ENCODE results near the gene TMEM161A.

GRCh38 chr19:19146865-19147264 lies 8.6 kb upstream of the TMEM161A start:
- no peak for TF ChIP-seq CTCF (IDR thresholded peaks at IDR 0.05; ENCODE audit: poor library complexity, severe bottlenecking)
- no peak for TF ChIP-seq EP300 (conservative IDR thresholded peaks at IDR 0.05; ENCODE audit: poor library complexity, severe bottlenecking)
- TF ChIP-seq SMC3 (conservative IDR thresholded peaks at IDR 0.05; ENCODE audit: poor library complexity) = no peak
- TF ChIP-seq REST (IDR thresholded peaks at IDR 0.05; ENCODE audit: borderline replicate concordance) = no peak
- no peak for TF ChIP-seq RAD21 (conservative IDR thresholded peaks at IDR 0.05)
- no peak for TF ChIP-seq EZH2 (IDR thresholded peaks at IDR 0.05; ENCODE audit: borderline replicate concordance, insufficient read depth, low read length, poor library complexity, severe bottlenecking)

Measured in neural cell (in vitro differentiated cells).